Measurements from ENCODE around the gene U2AF2. TPM values are rescaled to one million over a fixed set of nuclear protein-coding genes. Genes with fewer than 3 reads are reported as not detected.

Gene U2AF2
- polyA plus RNA-seq, 1 experiment: 90.7 TPM

GRCh38 chr19:55653651-55654322 lies 1.0 kb upstream of the U2AF2 start:
- peak overlapping the region; percentile 97 for H3K27ac ChIP-seq (ENCODE audit: low read depth, low read length)
- ChIA-PET POLR2A (interaction anchor here (0.6 to 1.4 kb wide), 9 partner anchors 17 to 395 kb away, joined by 3 to 8 read pairs (median 4); partner anchors contain the start of genes FIZ1, ISOC2 and PPP6R1), CTCF (interaction anchor here (0.6 to 1.7 kb wide), 29 partner anchors 8 to 1516 kb away, joined by 3 to 20 read pairs (median 4); partner anchors contain the start of genes CNOT3 and ZNF784)
- peak; percentile 99 for DNase-seq (ENCODE audit: low read depth, low spot score)
- no peaks in the 10 kb centered on the region; the same call in 1 of the 2 replicates for H3K9me3 ChIP-seq (ENCODE audit: control insufficient read depth, insufficient read depth, low read length)
- TF ChIP-seq CTCF (IDR thresholded peaks at IDR 0.05; ENCODE audit: low read depth, low read length): peak; percentile 100
- peak overlapping the region; percentile 92 for H3K4me3 ChIP-seq (ENCODE audit: low read depth, low read length)
- H3K27me3 ChIP-seq (ENCODE audit: control insufficient read depth, insufficient read depth, low read length): no peaks in the 10 kb centered on the region

GRCh38 chr19:55654323-55654867 lies 440 bp upstream of the U2AF2 start:
- Histone ChIP-seq H3K9me3 (ENCODE audit: control insufficient read depth, insufficient read depth, low read length) (no peaks in the 10 kb centered on the region; the same call in 1 of the 2 replicates), H3K27me3 (ENCODE audit: control insufficient read depth, insufficient read depth, low read length) (no peaks in the 10 kb centered on the region), H3K27ac (ENCODE audit: low read depth, low read length) (peak overlapping the region; percentile 97), H3K4me3 (ENCODE audit: low read depth, low read length) (peak overlapping the region; percentile 92)
- POLR2A ChIA-PET: interaction anchor here (0.6 to 1.4 kb wide), 9 partner anchors 18 to 395 kb away, joined by 3 to 8 read pairs (median 3); partner anchors contain the start of genes FIZ1, ISOC2, PPP6R1 and ZNF784
- TF ChIP-seq CTCF (IDR thresholded peaks at IDR 0.05; ENCODE audit: low read depth, low read length): no peak
- CTCF ChIA-PET: interaction anchor here (0.6 to 1.6 kb wide), 13 partner anchors 9 to 511 kb away, joined by 3 to 20 read pairs (median 3); no protein-coding TSS in a partner anchor
- peak; percentile 99 for DNase-seq (ENCODE audit: low read depth, low spot score)

GRCh38 chr19:55655648-55656040 lies 809 bp downstream of the U2AF2 start:
- peak overlapping the region; percentile 93 for H3K4me3 ChIP-seq (ENCODE audit: low read depth, low read length)
- no peak for DNase-seq (ENCODE audit: low read depth, low spot score)
- H3K9me3 ChIP-seq (ENCODE audit: control insufficient read depth, insufficient read depth, low read length): no peaks in the 10 kb centered on the region; the same call in 1 of the 2 replicates
- peak overlapping the region; percentile 99 for H3K27ac ChIP-seq (ENCODE audit: low read depth, low read length)
- POLR2A ChIA-PET: no interaction called here
- TF ChIP-seq CTCF (IDR thresholded peaks at IDR 0.05; ENCODE audit: low read depth, low read length): no peak
- no peaks in the 10 kb centered on the region for H3K27me3 ChIP-seq (ENCODE audit: control insufficient read depth, insufficient read depth, low read length)
- CTCF ChIA-PET: no interaction called here

- ChIA-PET CTCF (interaction anchor here (1.8 kb wide), 1 partner anchor 15 kb away, joined by 8 read pairs; no protein-coding TSS in a partner anchor), POLR2A (interaction anchor here (1.0 kb wide), 1 partner anchor 76 kb away, joined by 3 read pairs; the partner anchor contains the start of gene ZNF579)
- H3K4me3 ChIP-seq (ENCODE audit: low read depth, low read length): peak overlapping the region; percentile 93
- no peak overlapping the region for H3K27ac ChIP-seq (ENCODE audit: low read depth, low read length)
- no peaks in the 10 kb centered on the region for H3K27me3 ChIP-seq (ENCODE audit: control insufficient read depth, insufficient read depth, low read length)
- H3K9me3 ChIP-seq (ENCODE audit: control insufficient read depth, insufficient read depth, low read length): no peaks in the 10 kb centered on the region; the same call in 1 of the 2 replicates
- DNase-seq (ENCODE audit: low read depth, low spot score): no peak
- TF ChIP-seq CTCF (IDR thresholded peaks at IDR 0.05; ENCODE audit: low read depth, low read length): no peak
Observed at GRCh38 chr19:55656552-55656951, 1.7 kb downstream of the U2AF2 start.
